WTC11 (cell line): ENCODE measurements around the gene CACNG5. TPM values are rescaled to one million over a fixed set of nuclear protein-coding genes. Genes with fewer than 3 reads are reported as not detected.

Experiments used
- ATAC-seq: fragments of 200-7000 bp; cut with Tn5 transposase; 2 replicates; pipeline ENCODE4 v1.10.0; 2021; ENCODE audit warnings: mild to moderate bottlenecking, moderate library complexity
- CTCF ChIA-PET: fragments of 300-600 bp; sonication (Branson Sonifier 250); formaldehyde crosslinking; loops from one replicate; lab custom pipeline; 2021; ENCODE audit warnings: antibody characterized with exemption; lab: Charles Lee
- POLR2A ChIA-PET: fragments of 350-600 bp; sonication (Branson Sonifier 250); formaldehyde crosslinking; loops from one replicate; lab custom pipeline; 2021; ENCODE audit warnings: antibody characterized with exemption; lab: Charles Lee
- DNase-seq: peaks from one replicate; pipeline ENCODE4 v3.0.0; 2021; ENCODE audit warnings: low spot score
- H3K27ac Mint-ChIP-seq: 2 replicates; pipeline ENCODE4 v1.8.0; 2021; ENCODE audit warnings: mixed read lengths
- H3K27me3 Mint-ChIP-seq: 2 replicates; pipeline ENCODE4 v1.8.0; 2021; ENCODE audit warnings: low read depth, mild to moderate bottlenecking, moderate library complexity, mixed read lengths
- H3K36me3 Mint-ChIP-seq: 2 replicates; pipeline ENCODE4 v1.8.0; 2021; ENCODE audit warnings: mixed read lengths
- H3K4me1 Mint-ChIP-seq: 2 replicates; pipeline ENCODE4 v1.8.0; 2022; ENCODE audit warnings: mixed read lengths
- H3K4me3 Mint-ChIP-seq: 2 replicates; pipeline ENCODE4 v1.8.0; 2021; ENCODE audit warnings: mild to moderate bottlenecking, moderate library complexity, mixed read lengths
- H3K9me3 Mint-ChIP-seq: 2 replicates; pipeline ENCODE4 v1.8.0; 2021; ENCODE audit warnings: mixed read lengths
- GABPB1 ChIP-seq: sonication (generic); formaldehyde crosslinking; IDR thresholded peaks from 2 replicates; pipeline ENCODE4 v1.8.1; 2023; ENCODE audit warnings: mild to moderate bottlenecking, missing genetic modification reagents
- HMGA2 ChIP-seq: fragments of 250-450 bp; sonication (Bioruptor Pico); IDR thresholded peaks from 2 replicates; pipeline ENCODE4 v1.4.0; 2021; ENCODE audit warnings: mild to moderate bottlenecking, moderate library complexity
- MXD4 ChIP-seq: fragments of 250-450 bp; sonication (Bioruptor Pico); IDR thresholded peaks from 2 replicates; pipeline ENCODE4 v1.8.0; 2021; ENCODE audit warnings: mild to moderate bottlenecking, moderate library complexity, borderline replicate concordance
- NR3C1 ChIP-seq: sonication (generic); formaldehyde crosslinking; conservative IDR thresholded peaks from 2 replicates; pipeline ENCODE4 v1.8.1; 2023; ENCODE audit warnings: low read depth, mild to moderate bottlenecking, missing genetic modification reagents
- PRDM15 ChIP-seq: sonication (generic); formaldehyde crosslinking; IDR thresholded peaks from 2 replicates; pipeline ENCODE4 v1.8.0; 2022; ENCODE audit warnings: missing genetic modification reagents
- TEAD4 ChIP-seq: sonication (generic); formaldehyde crosslinking; IDR thresholded peaks from 2 replicates; pipeline ENCODE4 v1.8.0; 2022; ENCODE audit warnings: mild to moderate bottlenecking, missing genetic modification reagents
- ZNF263 ChIP-seq: sonication (generic); formaldehyde crosslinking; IDR thresholded peaks from 2 replicates; pipeline ENCODE4 v1.8.1; 2022; ENCODE audit warnings: low read depth, mild to moderate bottlenecking, moderate library complexity, missing genetic modification reagents
- ZSCAN18 ChIP-seq: fragments of 250-450 bp; sonication (Bioruptor Pico); IDR thresholded peaks from 2 replicates; pipeline ENCODE4 v2.1.2; 2022; ENCODE audit warnings: mild to moderate bottlenecking, moderate library complexity
- microRNA-seq: library from miRNA; unstranded; fragments of <30 nt; microRNA quantifications from one replicate; pipeline ENCODE4 v1.2.0, GENCODE V29; 2022; ENCODE audit warnings: borderline number of aligned reads
- total RNA-seq: library from RNA; stranded (reverse); gene quantifications from 3 replicates; pipeline ENCODE4 v1.2.3, GENCODE V29; 2021
- TF ChIP-seq, protein P1 (sequence below): sonication (generic); formaldehyde crosslinking; IDR thresholded peaks from 2 replicates; pipeline ENCODE4 v1.8.1; 2023; ENCODE audit warnings: mild to moderate bottlenecking, moderate library complexity, missing genetic modification reagents

The CACNG5 gene
- total RNA-seq, 1 experiment from 2014 or later = 1.9 TPM

GRCh38 chr17:66932311-66932710 is 97.4 kb downstream of the CACNG5 start:
- no peak for DNase-seq
- H3K36me3 Mint-ChIP-seq = peaks cover 8% of the 10 kb centered on the region
- POLR2A ChIA-PET = no interaction called here
- TF ChIP-seq GABPB1 (CRISPR knock-in tag) = no peak
- TF ChIP-seq HMGA2 (CRISPR knock-in tag) = peak; percentile 89
- CTCF ChIA-PET = interaction anchor here (1.2 to 2.0 kb wide), 3 partner anchors 17 to 84 kb away, joined by 3 to 5 read pairs (median 3); no protein-coding TSS in a partner anchor
- ATAC-seq = no peak
- no peaks in the 10 kb centered on the region; the same call in none of the 2 replicates for H3K27me3 Mint-ChIP-seq
- peaks cover 31% of the 10 kb centered on the region for H3K9me3 Mint-ChIP-seq
- H3K4me1 Mint-ChIP-seq = no peaks in the 10 kb centered on the region
- no peak overlapping the region for H3K4me3 Mint-ChIP-seq
- 0 out of 2 replicates have a peak overlapping the region, but pooled peaks have one; percentile 9 for H3K27ac Mint-ChIP-seq

- ChIA-PET CTCF (interaction anchor here (0.5 kb wide), 1 partner anchor 175 kb away, joined by 3 read pairs; no protein-coding TSS in a partner anchor), POLR2A (no interaction called here)
Measured at GRCh38 chr17:66934040-66934439, 99.1 kb downstream of the CACNG5 start.

More at GRCh38 chr17:66934040-66934439, 99.1 kb downstream of the CACNG5 start:
- no peak for TF ChIP-seq ZSCAN18
- TF ChIP-seq PRDM15 (CRISPR knock-in tag) = no peak
- no peak for TF ChIP-seq TEAD4 (CRISPR knock-in tag)
- TF ChIP-seq, protein P1, sequence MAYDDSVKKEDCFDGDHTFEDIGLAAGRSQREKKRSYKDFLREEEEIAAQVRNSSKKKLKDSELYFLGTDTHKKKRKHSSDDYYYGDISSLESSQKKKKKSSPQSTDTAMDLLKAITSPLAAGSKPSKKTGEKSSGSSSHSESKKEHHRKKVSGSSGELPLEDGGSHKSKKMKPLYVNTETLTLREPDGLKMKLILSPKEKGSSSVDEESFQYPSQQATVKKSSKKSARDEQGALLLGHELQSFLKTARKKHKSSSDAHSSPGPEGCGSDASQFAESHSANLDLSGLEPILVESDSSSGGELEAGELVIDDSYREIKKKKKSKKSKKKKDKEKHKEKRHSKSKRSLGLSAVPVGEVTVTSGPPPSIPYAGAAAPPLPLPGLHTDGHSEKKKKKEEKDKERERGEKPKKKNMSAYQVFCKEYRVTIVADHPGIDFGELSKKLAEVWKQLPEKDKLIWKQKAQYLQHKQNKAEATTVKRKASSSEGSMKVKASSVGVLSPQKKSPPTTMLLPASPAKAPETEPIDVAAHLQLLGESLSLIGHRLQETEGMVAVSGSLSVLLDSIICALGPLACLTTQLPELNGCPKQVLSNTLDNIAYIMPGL = no peak
- TF ChIP-seq ZNF263 (CRISPR knock-in tag) = no peak
- no peak for TF ChIP-seq MXD4 (CRISPR knock-in tag)
- TF ChIP-seq NR3C1 (CRISPR knock-in tag) = no peak
- TF ChIP-seq, all 79 proteins: peak for 0
- Mint-ChIP-seq H3K4me1 (no peaks in the 10 kb centered on the region), H3K27me3 (no peaks in the 10 kb centered on the region; the same call in 1 of the 2 replicates), H3K4me3 (no peak overlapping the region), H3K9me3 (peaks cover 43% of the 10 kb centered on the region), H3K36me3 (peaks cover 20% of the 10 kb centered on the region), H3K27ac (no peak overlapping the region)
- no peak for DNase-seq
- ATAC-seq = no peak

Small RNA genes within 50 kb of the gene (microRNA-seq; reads per million reads assigned to microRNA genes)
- not detected for gene MIR634

Other genes starting within 250 kb of the CACNG5 start
- 1.6 to 3.4 TPM (median 2.3 TPM) in 3 replicates for gene CACNG4, start 129.6 kb downstream of the CACNG5 start, total RNA-seq
- not detected in 3 replicates for gene CACNG1, start 209.4 kb downstream of the CACNG5 start, total RNA-seq